Kidney (tissue), 14 donors: ENCODE results near the gene GRIN2A. TPM values are rescaled to one million over a fixed set of nuclear protein-coding genes. Genes with fewer than 3 reads are reported as not detected.

Experiments used
- DNase-seq, 5 donors: peaks; one replicate each; pipeline ENCODE4 v3.0.0-alpha.2; 2013 to 2020
- FAIRE-seq: peaks from 2 replicates; lab custom pipeline; 2012; peaks lifted over from hg19 to GRCh38; lab: Jason Lieb, UNC
- H3K27ac ChIP-seq, 2 donors: one replicate each; pipeline ENCODE4 v1.7.0; 2013; ENCODE audit warnings: low read depth in 2 of 2, low read length in 2 of 2, inconsistent platforms in 1 of 2
- H3K27me3 ChIP-seq: one replicate; pipeline ENCODE4 v1.7.1; 2013; ENCODE audit warnings: low read length, inconsistent platforms; ENCODE audit not compliant: control insufficient read depth, insufficient read depth
- H3K36me3 ChIP-seq, 3 donors: one replicate each; pipeline versions ENCODE4 v1.7.0 to v1.7.1; 2013; ENCODE audit warnings: low read length in 3 of 3, control low read depth in 1 of 3, inconsistent platforms in 1 of 3; ENCODE audit not compliant: insufficient read depth in 3 of 3, control insufficient read depth in 2 of 3
- H3K4me1 ChIP-seq, 3 donors: one replicate each; pipeline versions ENCODE4 v1.7.0 to v1.7.1; 2013; ENCODE audit warnings: low read length in 3 of 3, inconsistent platforms in 1 of 3, low read depth in 1 of 3; ENCODE audit not compliant: control insufficient read depth in 2 of 3, insufficient read depth in 2 of 3
- H3K4me3 ChIP-seq, 3 donors: one replicate each; pipeline versions ENCODE4 v1.7.0 to v1.8.1; 2013; ENCODE audit warnings: low read length in 3 of 3, control low read depth in 1 of 3, inconsistent platforms in 1 of 3
- H3K9ac ChIP-seq, 3 donors: one replicate each; pipeline versions ENCODE4 v1.7.0 to v1.7.1; 2013; ENCODE audit warnings: low read length in 3 of 3, control low read depth in 1 of 3, inconsistent platforms in 1 of 3
- H3K9me3 ChIP-seq, 3 donors: one replicate each; pipeline versions ENCODE4 v1.7.0 to v1.7.1; 2013; ENCODE audit warnings: low read length in 3 of 3, control low read depth in 1 of 3, inconsistent platforms in 1 of 3; ENCODE audit not compliant: control insufficient read depth in 2 of 3, insufficient read depth in 1 of 3
- CTCF ChIP-seq: IDR thresholded peaks from 3 replicates; pipeline ENCODE4 v1.5.1; 2012; ENCODE audit warnings: mild to moderate bottlenecking, moderate library complexity, borderline replicate concordance; ENCODE audit not compliant: insufficient read depth; ENCODE audit errors: extremely low read depth
- intact Hi-C: fragments of 100-400 bp; cut with DNase I; formaldehyde crosslinking; loops from one replicate; pipeline ENCODE4 v1.11.1; 2022
- polyA plus RNA-seq: library from polyadenylated mRNA; stranded (reverse); fragments of 350-450 nt; fragmentation: Illumina TruSeq; extraction: RNeasy Lipid Tissue Mini Kit (QIAGEN cat#74804); gene quantifications from one replicate; pipeline ENCODE4 v1.2.3, GENCODE V29; 2014; ENCODE audit warnings: low read depth, low replicate concordance; ENCODE audit not compliant: insufficient read depth
- total RNA-seq: library from RNA; stranded (reverse); fragmentation: NEBNext Ultra II Directional; extraction: Animal tissue kit (Norgen Biotek cat#: 25700); gene quantifications from one replicate; pipeline ENCODE4 v1.2.1, GENCODE V29; 2021
- donor health status: control.
- donor health status: control.
- donor health status: control.
- donor health status: control.
- donor health status: control.
- donor health status: DM: yes; HTN: yes; CAD: no.
- donor health status: Normal renal cell carcinoma (clear cell type).

The GRIN2A gene
- total and polyA plus RNA-seq, 2 donors from 2014 or later, result 0.28 to 6.5 TPM

- no peaks in the 10 kb centered on the region for H3K36me3 ChIP-seq
- no peak for FAIRE-seq
These were observed 344.7 kb downstream of the GRIN2A start for GRCh38 chr16:9837481-9837880.

GRCh38 chr16:9836118-9836736 is 346.0 kb downstream of the GRIN2A start:
- no peak for FAIRE-seq
- no peak for TF ChIP-seq CTCF
- DNase-seq, result peak in 3 of 5 donors; percentile 46 to 74 (median 69)
- no peaks in the 10 kb centered on the region for H3K9me3 ChIP-seq
- no peak overlapping the region for H3K4me3 ChIP-seq
- no peaks in the 10 kb centered on the region for H3K27me3 ChIP-seq
- no peak overlapping the region for H3K9ac ChIP-seq
- no peaks in the 10 kb centered on the region for H3K36me3 ChIP-seq
- no peaks in the 10 kb centered on the region for H3K4me1 ChIP-seq
- no peak overlapping the region for H3K27ac ChIP-seq
- intact Hi-C loops, result no loop called here

More at GRCh38 chr16:9837481-9837880, 344.7 kb downstream of the GRIN2A start:
- no peak for TF ChIP-seq CTCF
- Histone ChIP-seq H3K9me3 (no peaks in the 10 kb centered on the region), H3K4me1 (no peaks in the 10 kb centered on the region), H3K27ac (no peak overlapping the region), H3K4me3 (no peak overlapping the region), H3K9ac (no peak overlapping the region), H3K27me3 (no peaks in the 10 kb centered on the region)
- intact Hi-C loops, result no loop called here
- no peak for DNase-seq

GRCh38 chr16:9827062-9827752 is 355.0 kb downstream of the GRIN2A start:
- no peak for TF ChIP-seq CTCF
- FAIRE-seq, result no peak
- no peak for DNase-seq
- Histone ChIP-seq H3K9me3 (no peaks in the 10 kb centered on the region), H3K9ac (no peak overlapping the region), H3K4me1 (no peaks in the 10 kb centered on the region), H3K27ac (no peak overlapping the region), H3K27me3 (no peaks in the 10 kb centered on the region), H3K4me3 (no peak overlapping the region), H3K36me3 (no peaks in the 10 kb centered on the region)
- intact Hi-C loops, result no loop called here
